ENCODE data around the gene ZNF330. TPM values are rescaled to one million over a fixed set of nuclear protein-coding genes. Genes with fewer than 3 reads are reported as not detected.

The ZNF330 gene
- total RNA-seq, 1 experiment from 2014 or later, result 22.3 TPM

Other genes starting within 250 kb of the ZNF330 start
- 0.18 and 0.85 TPM in 2 replicates for gene RNF150, start 87.4 kb upstream of the ZNF330 start, total RNA-seq (2014; rRNA removed; shearing (Covaris generic))